Measurements from ENCODE around the gene THAP3.

GRCh38 chr1:6627031-6627430 lies 2.4 kb downstream of the THAP3 start:
- TF ChIP-seq CTCF (IDR thresholded peaks at IDR 0.05 in 4 of 5, conservative IDR thresholded peaks at IDR 0.05 in 1 of 5) (no peak), POLR2A (IDR thresholded peaks at IDR 0.05) (no peak)

All from gastrocnemius medialis (tissue), 4 donors.